SK-N-SH (cell line): ENCODE results near the gene MACROD2. TPM values are rescaled to one million over a fixed set of nuclear protein-coding genes. Genes with fewer than 3 reads are reported as not detected.

ENCODE experiments used
- CTCF ChIA-PET: fragments of 300-600, 350-600 bp; formaldehyde crosslinking; extraction: SDS; loops from one replicate; lab custom pipeline; 2021; lab: Yijun Ruan, JAX
- POLR2A ChIA-PET: fragments of 350-600 bp; sonication (Branson Sonifier 250); formaldehyde crosslinking; extraction: SDS; loops from one replicate; lab custom pipeline; 2020; ENCODE audit warnings: antibody characterized with exemption, inconsistent platforms; lab: Yijun Ruan, JAX
- DNase-seq: peaks from one replicate; pipeline ENCODE4 v3.0.0; 2012
- H2AFZ ChIP-seq: fragments of 200-600 bp; sonication (generic); 2 replicates; pipeline ENCODE4 v1.8.1; 2016; ENCODE audit warnings: antibody characterized with exemption, mild to moderate bottlenecking, low read depth
- H3F3A ChIP-seq: fragments of 200-600 bp; sonication (generic); replicated peaks from 2 replicates; pipeline ENCODE3; 2016; ENCODE audit warnings: antibody characterized with exemption, mild to moderate bottlenecking; ENCODE audit not compliant: insufficient read depth
- H3K27ac ChIP-seq, 2 experiments: fragments of 200-500 bp in 1 of 2; fragments of 200-600 bp in 1 of 2; sonication (Bioruptor generic) in 1 of 2; sonication (generic), shearing (Covaris generic) in 1 of 2; 2 replicates each; pipeline versions ENCODE4 v1.5.1 to v1.6.1; 2014 to 2016; ENCODE audit warnings: low read depth in 2 of 2, inconsistent platforms in 1 of 2, low read length in 1 of 2, mild to moderate bottlenecking in 1 of 2, mixed read lengths in 1 of 2
- H3K27me3 ChIP-seq: fragments of 200-600 bp; sonication (generic), shearing (Covaris generic); 2 replicates; pipeline ENCODE4 v1.6.1; 2016; ENCODE audit warnings: mixed run types; ENCODE audit not compliant: insufficient read depth
- H3K36me3 ChIP-seq, 2 experiments: fragments of 200-500 bp in 1 of 2; fragments of 200-600 bp in 1 of 2; sonication (Bioruptor generic) in 1 of 2; sonication (generic) in 1 of 2; replicated peaks in 1 of 2; 2 replicates each; pipeline versions ENCODE3 to v1.5.1; 2014 to 2016; ENCODE audit warnings: low read length in 1 of 2, mild to moderate bottlenecking in 1 of 2; ENCODE audit not compliant: insufficient read depth in 2 of 2, control insufficient read depth in 1 of 2
- H3K4me1 ChIP-seq, 2 experiments: fragments of 200-500 bp in 1 of 2; fragments of 200-600 bp in 1 of 2; sonication (Bioruptor generic) in 1 of 2; sonication (generic), shearing (Covaris generic) in 1 of 2; 2 replicates each; pipeline versions ENCODE4 v1.5.1 to v1.6.1; 2014 to 2016; ENCODE audit warnings: low read depth in 1 of 2, low read length in 1 of 2, mixed run types in 1 of 2; ENCODE audit not compliant: insufficient read depth in 2 of 2, control insufficient read depth in 1 of 2
- H3K4me2 ChIP-seq: fragments of 200-600 bp; sonication (generic), shearing (Covaris generic); 2 replicates; pipeline ENCODE4 v1.6.1; 2017; ENCODE audit warnings: mixed run types
- H3K4me3 ChIP-seq, 2 experiments: fragments of 200-500 bp in 1 of 2; fragments of 200-600 bp in 1 of 2; sonication (Bioruptor generic) in 1 of 2; sonication (generic), shearing (Covaris generic) in 1 of 2; 2 replicates each; pipeline versions ENCODE4 v1.5.1 to v1.8.1; 2014 to 2016; ENCODE audit warnings: low read depth in 2 of 2, inconsistent platforms in 1 of 2, low read length in 1 of 2, mild to moderate bottlenecking in 1 of 2, mixed read lengths in 1 of 2, moderate library complexity in 1 of 2
- H3K79me2 ChIP-seq: fragments of 200-600 bp; sonication (generic); 2 replicates; pipeline ENCODE4 v1.8.1; 2017; ENCODE audit warnings: mild to moderate bottlenecking; ENCODE audit not compliant: insufficient read depth
- H3K9ac ChIP-seq: fragments of 200-600 bp; sonication (generic); 2 replicates; pipeline ENCODE4 v1.6.1; 2017; ENCODE audit warnings: mixed run types
- H3K9me2 ChIP-seq: fragments of 200-600 bp; sonication (generic); 2 replicates; pipeline ENCODE4 v1.6.1; 2017; ENCODE audit warnings: mixed run types
- H3K9me3 ChIP-seq: fragments of 200-600 bp; sonication (generic); 2 replicates; pipeline ENCODE4 v1.6.1; 2017; ENCODE audit warnings: mixed run types, mild to moderate bottlenecking, moderate library complexity
- H4K20me1 ChIP-seq: fragments of 200-600 bp; sonication (generic); 2 replicates; pipeline ENCODE4 v1.6.1; 2017; ENCODE audit warnings: mild to moderate bottlenecking, mixed run types; ENCODE audit not compliant: insufficient read depth
- CHD2 ChIP-seq: fragments of 150-350 bp; IDR thresholded peaks from 2 replicates; pipeline ENCODE4 v1.6.1; 2018; ENCODE audit warnings: low read length; ENCODE audit not compliant: partially characterized antibody
- FOSL2 ChIP-seq: IDR thresholded peaks from 2 replicates; pipeline ENCODE4 v1.4.0; 2012; ENCODE audit warnings: low read depth, mild to moderate bottlenecking, moderate library complexity, borderline replicate concordance
- FOXJ3 ChIP-seq: sonication (generic); formaldehyde crosslinking; IDR thresholded peaks from 2 replicates; pipeline ENCODE4 v1.5.1; 2020; ENCODE audit warnings: mild to moderate bottlenecking, missing genetic modification reagents
- GATA2 ChIP-seq: sonication (generic); formaldehyde crosslinking; IDR thresholded peaks from 2 replicates; pipeline ENCODE4 v1.5.0; 2020; ENCODE audit warnings: mild to moderate bottlenecking, missing genetic modification reagents
- MAX ChIP-seq: IDR thresholded peaks from 2 replicates; pipeline ENCODE4 v1.4.0; 2012; ENCODE audit warnings: low read depth
- MXI1 ChIP-seq: IDR thresholded peaks from 2 replicates; pipeline ENCODE4 v1.6.1; 2012; ENCODE audit warnings: mild to moderate bottlenecking, low read depth, low read length, improper control_type of control experiment
- NRF1 ChIP-seq: IDR thresholded peaks from 2 replicates; pipeline ENCODE4 v1.6.1; 2012; ENCODE audit warnings: low read depth, mild to moderate bottlenecking, low read length
- RAD21 ChIP-seq: IDR thresholded peaks from 2 replicates; pipeline ENCODE4 v1.6.1; 2012; ENCODE audit warnings: mild to moderate bottlenecking, low read length
- TAF1 ChIP-seq: IDR thresholded peaks from 2 replicates; pipeline ENCODE4 v1.6.1; 2012; ENCODE audit warnings: low read depth, mild to moderate bottlenecking, low read length, moderate library complexity, borderline replicate concordance
- TEAD4 ChIP-seq: IDR thresholded peaks from 2 replicates; pipeline ENCODE4 v1.4.0; 2012; ENCODE audit warnings: mild to moderate bottlenecking, borderline replicate concordance; ENCODE audit not compliant: insufficient read depth
- ZBTB33 ChIP-seq: IDR thresholded peaks from 2 replicates; pipeline ENCODE4 v1.4.0; 2012; ENCODE audit warnings: low read depth, borderline replicate concordance
- whole genome bisulfite sequencing: methylation state at CpG from one replicate; pipeline ENCODE4 v1.1.6; 2017; ENCODE audit warnings: low lambda C conversion rate; 5-methylcytosine and 5-hydroxymethylcytosine counted together
- polyA plus RNA-seq, 3 experiments: library from polyadenylated mRNA; depleted of rRNA; stranded (reverse); fragments of >200 nt; gene quantifications; 2 replicates each; pipeline ENCODE4 v1.2.3, GENCODE V29; 2012
- TF ChIP-seq, protein P1 (sequence below): fragments of 200-600 bp; sonication (generic); IDR thresholded peaks from 2 replicates; pipeline ENCODE4 v1.6.1; 2017; ENCODE audit warnings: antibody characterized with exemption, mild to moderate bottlenecking, moderate library complexity
- TF ChIP-seq, protein P2 (sequence below): IDR thresholded peaks from 2 replicates; pipeline ENCODE4; 2012

Gene MACROD2
- polyA plus RNA-seq, 1 of the 3 experiments (the other 2 are of a cell fraction), result 0.33 TPM

- ChIA-PET POLR2A (no interaction called here), CTCF (no interaction called here)
- Histone ChIP-seq H3K79me2 (no peaks in the 10 kb centered on the region), H4K20me1 (no peaks in the 10 kb centered on the region), H2AFZ (no peak overlapping the region), H3K9ac (no peak overlapping the region), H3K36me3 (no peaks in the 10 kb centered on the region), H3K4me2 (no peak overlapping the region), H3F3A (no peaks in the 10 kb centered on the region), H3K9me2 (no peaks in the 10 kb centered on the region), H3K4me1 (no peaks in the 10 kb centered on the region), H3K27ac (no peak overlapping the region), H3K27me3 (no peaks in the 10 kb centered on the region), H3K9me3 (no peaks in the 10 kb centered on the region), H3K4me3 (no peak overlapping the region)
- DNase-seq, result no peak
- no peak for TF ChIP-seq MAX
- TF ChIP-seq FOSL2, result no peak
- TF ChIP-seq RAD21, result no peak
- TF ChIP-seq ZBTB33, result no peak
- TF ChIP-seq TEAD4, result no peak
- no peak for TF ChIP-seq FOXJ3 (CRISPR knock-in tag)
- TF ChIP-seq, protein P1, sequence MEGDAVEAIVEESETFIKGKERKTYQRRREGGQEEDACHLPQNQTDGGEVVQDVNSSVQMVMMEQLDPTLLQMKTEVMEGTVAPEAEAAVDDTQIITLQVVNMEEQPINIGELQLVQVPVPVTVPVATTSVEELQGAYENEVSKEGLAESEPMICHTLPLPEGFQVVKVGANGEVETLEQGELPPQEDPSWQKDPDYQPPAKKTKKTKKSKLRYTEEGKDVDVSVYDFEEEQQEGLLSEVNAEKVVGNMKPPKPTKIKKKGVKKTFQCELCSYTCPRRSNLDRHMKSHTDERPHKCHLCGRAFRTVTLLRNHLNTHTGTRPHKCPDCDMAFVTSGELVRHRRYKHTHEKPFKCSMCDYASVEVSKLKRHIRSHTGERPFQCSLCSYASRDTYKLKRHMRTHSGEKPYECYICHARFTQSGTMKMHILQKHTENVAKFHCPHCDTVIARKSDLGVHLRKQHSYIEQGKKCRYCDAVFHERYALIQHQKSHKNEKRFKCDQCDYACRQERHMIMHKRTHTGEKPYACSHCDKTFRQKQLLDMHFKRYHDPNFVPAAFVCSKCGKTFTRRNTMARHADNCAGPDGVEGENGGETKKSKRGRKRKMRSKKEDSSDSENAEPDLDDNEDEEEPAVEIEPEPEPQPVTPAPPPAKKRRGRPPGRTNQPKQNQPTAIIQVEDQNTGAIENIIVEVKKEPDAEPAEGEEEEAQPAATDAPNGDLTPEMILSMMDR, result no peak
- no peak for TF ChIP-seq MXI1
- TF ChIP-seq GATA2 (CRISPR knock-in tag), result no peak
- TF ChIP-seq CHD2, result no peak
- no peak for TF ChIP-seq TAF1
- TF ChIP-seq, protein P2, sequence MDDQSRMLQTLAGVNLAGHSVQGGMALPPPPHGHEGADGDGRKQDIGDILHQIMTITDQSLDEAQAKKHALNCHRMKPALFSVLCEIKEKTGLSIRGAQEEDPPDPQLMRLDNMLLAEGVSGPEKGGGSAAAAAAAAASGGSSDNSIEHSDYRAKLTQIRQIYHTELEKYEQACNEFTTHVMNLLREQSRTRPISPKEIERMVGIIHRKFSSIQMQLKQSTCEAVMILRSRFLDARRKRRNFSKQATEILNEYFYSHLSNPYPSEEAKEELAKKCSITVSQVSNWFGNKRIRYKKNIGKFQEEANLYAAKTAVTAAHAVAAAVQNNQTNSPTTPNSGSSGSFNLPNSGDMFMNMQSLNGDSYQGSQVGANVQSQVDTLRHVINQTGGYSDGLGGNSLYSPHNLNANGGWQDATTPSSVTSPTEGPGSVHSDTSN, result no peak
- no peak for TF ChIP-seq NRF1
- 85% methylated on average over 1 of the region's 1 CpG for WGBS
Measured at GRCh38 chr20:15332711-15333160, 1337.4 kb downstream of the MACROD2 start.
